K562 (cell line): ENCODE results near the gene KNSTRN. TPM values are rescaled to one million over a fixed set of nuclear protein-coding genes. Genes with fewer than 3 reads are reported as not detected.

ENCODE experiments used
- CHCHD3 ChIP-seq: fragments of 250-450 bp; sonication (Bioruptor Pico); IDR thresholded peaks from 2 replicates; pipeline ENCODE4 v2.1.2; 2022; ENCODE audit warnings: mild to moderate bottlenecking
- CXXC5 ChIP-seq: fragments of 250-450 bp; sonication (Bioruptor Pico); IDR thresholded peaks from 2 replicates; pipeline ENCODE4 v1.8.0; 2022; ENCODE audit warnings: inconsistent platforms, mild to moderate bottlenecking, moderate library complexity
- DDX20 ChIP-seq: fragments of 450-650 bp; IDR thresholded peaks from 2 replicates; pipeline ENCODE4 v1.6.1; 2016; ENCODE audit warnings: missing genetic modification characterization, low read depth, mild to moderate bottlenecking, missing compliant biosample characterization, moderate library complexity
- HNRNPLL ChIP-seq: fragments of 200-400 bp; formaldehyde crosslinking; IDR thresholded peaks from 2 replicates; pipeline ENCODE4 v1.6.1; 2017; ENCODE audit warnings: low read length, low read depth, mild to moderate bottlenecking; ENCODE audit not compliant: poor library complexity, severe bottlenecking
- MEF2A ChIP-seq: IDR thresholded peaks from 2 replicates; pipeline ENCODE4 v1.6.1; 2011; ENCODE audit warnings: low read depth, mild to moderate bottlenecking, low read length, moderate library complexity; ENCODE audit not compliant: control insufficient read depth
- NELFE ChIP-seq: IDR thresholded peaks from 2 replicates; pipeline ENCODE4 v1.6.1; 2011; ENCODE audit warnings: mild to moderate bottlenecking; ENCODE audit not compliant: insufficient read depth, insufficient read length
- NFIX ChIP-seq: fragments of 250-450 bp; sonication (Bioruptor Pico); IDR thresholded peaks from 2 replicates; pipeline ENCODE4 v1.4.0; 2020; ENCODE audit warnings: low read depth, mild to moderate bottlenecking, moderate library complexity
- SIRT6 ChIP-seq: IDR thresholded peaks from one replicate; pipeline ENCODE4 v1.6.1; 2012; ENCODE audit warnings: low read depth, mild to moderate bottlenecking, control low read depth, inconsistent platforms, low read length, moderate library complexity
- SPI1 ChIP-seq: IDR thresholded peaks from 2 replicates; pipeline ENCODE4 v1.6.1; 2011; ENCODE audit warnings: low read depth, low read length, control low read depth, borderline replicate concordance
- SREBF2 ChIP-seq: sonication (generic); formaldehyde crosslinking; IDR thresholded peaks from 2 replicates; pipeline ENCODE4 v1.4.0; 2020; ENCODE audit warnings: mild to moderate bottlenecking, missing genetic modification reagents
- STAG1 ChIP-seq: sonication (generic); formaldehyde crosslinking; IDR thresholded peaks from 2 replicates; pipeline ENCODE4 v1.5.0; 2020; ENCODE audit warnings: missing genetic modification reagents, borderline replicate concordance
- XRCC5 ChIP-seq: fragments of 200-400 bp; formaldehyde crosslinking; IDR thresholded peaks from 2 replicates; pipeline ENCODE4 v1.6.1; 2017; ENCODE audit warnings: low read depth, mild to moderate bottlenecking, low read length
- ZC3H8 ChIP-seq: fragments of 450-650 bp; IDR thresholded peaks from 2 replicates; pipeline ENCODE4 v1.6.1; 2017
- ZNF253 ChIP-seq: fragments of 250-450 bp; sonication (Bioruptor Pico); conservative IDR thresholded peaks from 2 replicates; pipeline ENCODE4 v1.6.1; 2021; ENCODE audit warnings: mild to moderate bottlenecking
- ZNF384 ChIP-seq: IDR thresholded peaks from 2 replicates; pipeline ENCODE4 v1.6.1; 2012; ENCODE audit warnings: low read depth, low read length, improper control_type of control experiment
- polyA plus RNA-seq, 8 experiments: library from polyadenylated mRNA; depleted of rRNA in 4 of 8; stranded (reverse) in 5 of 8; unstranded in 3 of 8; fragments of >200 nt; fragmentation: Nextera tagmentation in 2 of 8; fragmentation: Illumina TruSeq in 1 of 8; extraction: Ambion mirVana in 2 of 8; extraction: Trizol in 1 of 8; gene quantifications; 2 replicates each; pipeline versions ENCODE4 v1.2.1 to v1.2.3, GENCODE V29; 2011 to 2014; ENCODE audit warnings: inconsistent platforms in 1 of 8, missing spikeins in 1 of 8
- total RNA-seq, 7 experiments: library from RNA; depleted of rRNA in 6 of 7; stranded (reverse); fragments of >200 nt in 6 of 7; fragmentation: Illumina TruSeq in 2 of 7; extraction: Trizol in 2 of 7; gene quantifications; 2 replicates each; pipeline versions ENCODE4 v1.2.1 to v1.2.3, GENCODE V29; 2011 to 2021; ENCODE audit warnings: low replicate concordance in 1 of 7
- TF ChIP-seq, protein P1 (sequence below): fragments of 250-450 bp; sonication (Bioruptor Pico); IDR thresholded peaks from 2 replicates; pipeline ENCODE4 v1.4.0; 2020; ENCODE audit warnings: mild to moderate bottlenecking, moderate library complexity, borderline replicate concordance
- TF ChIP-seq, protein P2 (sequence below): fragments of 450-650 bp; IDR thresholded peaks from 2 replicates; pipeline ENCODE4 v1.6.1; 2016; ENCODE audit warnings: mild to moderate bottlenecking
- TF ChIP-seq, protein P3 (sequence below): sonication (generic); formaldehyde crosslinking; IDR thresholded peaks from 2 replicates; pipeline ENCODE4 v1.8.0; 2022; ENCODE audit warnings: mild to moderate bottlenecking, missing genetic modification reagents
- TF ChIP-seq, protein P4 (sequence below), 2 experiments: IDR thresholded peaks; 2 replicates each; pipeline ENCODE4 v1.6.1; 2012; ENCODE audit warnings: improper control_type of control experiment in 2 of 2, low read depth in 2 of 2, low read length in 2 of 2, borderline replicate concordance in 1 of 2

Gene KNSTRN
- total and polyA plus RNA-seq, 9 of the 15 experiments (the other 6 are each of a cell fraction or from before 2014, with no cell fraction given), result 48.7 to 88.2 (median 66.3) TPM

DNA sequence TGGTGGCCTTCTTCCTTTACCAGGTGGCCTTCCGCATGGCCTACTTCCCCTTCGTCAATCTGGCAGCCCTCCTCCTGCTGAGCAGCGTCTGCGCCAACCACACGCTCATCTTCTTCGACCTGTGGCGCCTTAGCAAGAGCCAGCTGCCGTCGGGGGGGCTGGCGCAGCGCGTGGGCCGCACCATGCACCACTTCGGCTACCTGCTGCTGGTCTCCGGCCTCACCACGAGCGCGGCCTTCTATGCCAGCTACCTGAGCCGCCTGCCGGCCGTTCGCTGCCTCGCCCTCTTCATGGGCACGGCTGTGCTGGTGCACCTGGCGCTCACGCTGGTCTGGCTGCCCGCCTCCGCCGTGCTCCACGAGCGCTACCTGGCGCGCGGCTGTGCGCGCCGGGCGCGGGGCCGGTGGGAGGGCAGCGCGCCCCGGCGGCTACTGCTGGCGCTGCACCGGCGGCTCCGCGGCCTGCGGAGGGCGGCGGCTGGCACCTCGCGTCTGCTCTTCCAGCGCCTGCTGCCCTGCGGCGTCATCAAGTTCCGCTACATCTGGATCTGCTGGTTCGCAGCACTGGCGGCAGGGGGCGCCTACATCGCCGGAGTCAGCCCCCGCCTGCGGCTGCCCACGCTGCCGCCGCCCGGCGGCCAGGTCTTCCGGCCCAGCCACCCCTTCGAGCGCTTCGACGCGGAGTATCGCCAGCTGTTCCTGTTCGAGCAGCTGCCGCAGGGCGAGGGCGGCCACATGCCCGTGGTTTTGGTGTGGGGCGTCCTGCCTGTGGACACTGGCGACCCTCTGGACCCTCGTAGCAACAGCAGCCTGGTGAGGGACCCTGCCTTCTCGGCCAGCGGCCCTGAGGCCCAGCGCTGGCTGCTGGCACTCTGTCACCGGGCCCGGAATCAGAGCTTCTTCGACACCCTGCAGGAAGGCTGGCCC lies 14.6 kb upstream of the KNSTRN start (continued):
- TF ChIP-seq, protein P1, sequence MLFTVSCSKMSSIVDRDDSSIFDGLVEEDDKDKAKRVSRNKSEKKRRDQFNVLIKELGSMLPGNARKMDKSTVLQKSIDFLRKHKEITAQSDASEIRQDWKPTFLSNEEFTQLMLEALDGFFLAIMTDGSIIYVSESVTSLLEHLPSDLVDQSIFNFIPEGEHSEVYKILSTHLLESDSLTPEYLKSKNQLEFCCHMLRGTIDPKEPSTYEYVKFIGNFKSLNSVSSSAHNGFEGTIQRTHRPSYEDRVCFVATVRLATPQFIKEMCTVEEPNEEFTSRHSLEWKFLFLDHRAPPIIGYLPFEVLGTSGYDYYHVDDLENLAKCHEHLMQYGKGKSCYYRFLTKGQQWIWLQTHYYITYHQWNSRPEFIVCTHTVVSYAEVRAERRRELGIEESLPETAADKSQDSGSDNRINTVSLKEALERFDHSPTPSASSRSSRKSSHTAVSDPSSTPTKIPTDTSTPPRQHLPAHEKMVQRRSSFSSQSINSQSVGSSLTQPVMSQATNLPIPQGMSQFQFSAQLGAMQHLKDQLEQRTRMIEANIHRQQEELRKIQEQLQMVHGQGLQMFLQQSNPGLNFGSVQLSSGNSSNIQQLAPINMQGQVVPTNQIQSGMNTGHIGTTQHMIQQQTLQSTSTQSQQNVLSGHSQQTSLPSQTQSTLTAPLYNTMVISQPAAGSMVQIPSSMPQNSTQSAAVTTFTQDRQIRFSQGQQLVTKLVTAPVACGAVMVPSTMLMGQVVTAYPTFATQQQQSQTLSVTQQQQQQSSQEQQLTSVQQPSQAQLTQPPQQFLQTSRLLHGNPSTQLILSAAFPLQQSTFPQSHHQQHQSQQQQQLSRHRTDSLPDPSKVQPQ, result no peak
- TF ChIP-seq HNRNPLL, result peak; percentile 49
- TF ChIP-seq ZNF384, result 0 out of 2 replicates have a peak, but pooled peaks have one; percentile 22
- peak; percentile 60 for TF ChIP-seq STAG1 (CRISPR knock-in tag)
- no peak for TF ChIP-seq XRCC5
- peak; percentile 89 for TF ChIP-seq CXXC5 (CRISPR knock-in tag)
- TF ChIP-seq NFIX (CRISPR knock-in tag), result no peak
- TF ChIP-seq SREBF2, result no peak
- no peak for TF ChIP-seq SIRT6
- no peak for TF ChIP-seq ZNF253
- TF ChIP-seq, protein P2, sequence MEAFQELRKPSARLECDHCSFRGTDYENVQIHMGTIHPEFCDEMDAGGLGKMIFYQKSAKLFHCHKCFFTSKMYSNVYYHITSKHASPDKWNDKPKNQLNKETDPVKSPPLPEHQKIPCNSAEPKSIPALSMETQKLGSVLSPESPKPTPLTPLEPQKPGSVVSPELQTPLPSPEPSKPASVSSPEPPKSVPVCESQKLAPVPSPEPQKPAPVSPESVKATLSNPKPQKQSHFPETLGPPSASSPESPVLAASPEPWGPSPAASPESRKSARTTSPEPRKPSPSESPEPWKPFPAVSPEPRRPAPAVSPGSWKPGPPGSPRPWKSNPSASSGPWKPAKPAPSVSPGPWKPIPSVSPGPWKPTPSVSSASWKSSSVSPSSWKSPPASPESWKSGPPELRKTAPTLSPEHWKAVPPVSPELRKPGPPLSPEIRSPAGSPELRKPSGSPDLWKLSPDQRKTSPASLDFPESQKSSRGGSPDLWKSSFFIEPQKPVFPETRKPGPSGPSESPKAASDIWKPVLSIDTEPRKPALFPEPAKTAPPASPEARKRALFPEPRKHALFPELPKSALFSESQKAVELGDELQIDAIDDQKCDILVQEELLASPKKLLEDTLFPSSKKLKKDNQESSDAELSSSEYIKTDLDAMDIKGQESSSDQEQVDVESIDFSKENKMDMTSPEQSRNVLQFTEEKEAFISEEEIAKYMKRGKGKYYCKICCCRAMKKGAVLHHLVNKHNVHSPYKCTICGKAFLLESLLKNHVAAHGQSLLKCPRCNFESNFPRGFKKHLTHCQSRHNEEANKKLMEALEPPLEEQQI, result no peak
- TF ChIP-seq CHCHD3, result no peak
- TF ChIP-seq, protein P3, sequence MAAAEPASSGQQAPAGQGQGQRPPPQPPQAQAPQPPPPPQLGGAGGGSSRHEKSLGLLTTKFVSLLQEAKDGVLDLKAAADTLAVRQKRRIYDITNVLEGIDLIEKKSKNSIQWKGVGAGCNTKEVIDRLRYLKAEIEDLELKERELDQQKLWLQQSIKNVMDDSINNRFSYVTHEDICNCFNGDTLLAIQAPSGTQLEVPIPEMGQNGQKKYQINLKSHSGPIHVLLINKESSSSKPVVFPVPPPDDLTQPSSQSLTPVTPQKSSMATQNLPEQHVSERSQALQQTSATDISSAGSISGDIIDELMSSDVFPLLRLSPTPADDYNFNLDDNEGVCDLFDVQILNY (CRISPR knock-in tag), result peak; percentile 48; the same call in 1 of the 2 replicates
- no peak for TF ChIP-seq SPI1
- TF ChIP-seq NELFE, result no peak
- no peak for TF ChIP-seq ZC3H8
- TF ChIP-seq, protein P4, sequence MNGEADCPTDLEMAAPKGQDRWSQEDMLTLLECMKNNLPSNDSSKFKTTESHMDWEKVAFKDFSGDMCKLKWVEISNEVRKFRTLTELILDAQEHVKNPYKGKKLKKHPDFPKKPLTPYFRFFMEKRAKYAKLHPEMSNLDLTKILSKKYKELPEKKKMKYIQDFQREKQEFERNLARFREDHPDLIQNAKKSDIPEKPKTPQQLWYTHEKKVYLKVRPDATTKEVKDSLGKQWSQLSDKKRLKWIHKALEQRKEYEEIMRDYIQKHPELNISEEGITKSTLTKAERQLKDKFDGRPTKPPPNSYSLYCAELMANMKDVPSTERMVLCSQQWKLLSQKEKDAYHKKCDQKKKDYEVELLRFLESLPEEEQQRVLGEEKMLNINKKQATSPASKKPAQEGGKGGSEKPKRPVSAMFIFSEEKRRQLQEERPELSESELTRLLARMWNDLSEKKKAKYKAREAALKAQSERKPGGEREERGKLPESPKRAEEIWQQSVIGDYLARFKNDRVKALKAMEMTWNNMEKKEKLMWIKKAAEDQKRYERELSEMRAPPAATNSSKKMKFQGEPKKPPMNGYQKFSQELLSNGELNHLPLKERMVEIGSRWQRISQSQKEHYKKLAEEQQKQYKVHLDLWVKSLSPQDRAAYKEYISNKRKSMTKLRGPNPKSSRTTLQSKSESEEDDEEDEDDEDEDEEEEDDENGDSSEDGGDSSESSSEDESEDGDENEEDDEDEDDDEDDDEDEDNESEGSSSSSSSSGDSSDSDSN (IDR thresholded peaks at IDR 0.05; ENCODE audit: borderline replicate concordance in 1 of 2, low read depth in 2 of 2, low read length in 2 of 2), result peak in 1 of 2 experiments; percentile 88; a peak in 3 of 4 replicates
- no peak for TF ChIP-seq DDX20 (tag)
- 0 out of 2 replicates have a peak, but pooled peaks have one; percentile 16 for TF ChIP-seq MEF2A
